OCI-LY1 (cell line): ENCODE measurements around the gene MAD1L1.

Source experiments
- CTCF ChIP-seq: fragments of 200-600 bp; sonication (generic), shearing (Covaris generic); IDR thresholded peaks from 2 replicates; pipeline ENCODE4 v1.5.1; 2017; ENCODE audit warnings: mild to moderate bottlenecking, antibody characterized with exemption, low read length, moderate library complexity, mixed read lengths
- EZH2 ChIP-seq: fragments of 200-600 bp; sonication (generic), shearing (Covaris generic); IDR thresholded peaks from 2 replicates; pipeline ENCODE4 v1.8.0; 2017; ENCODE audit warnings: borderline replicate concordance, mixed run types, mild to moderate bottlenecking, antibody characterized with exemption, low read length, moderate library complexity, mixed read lengths

DNA sequence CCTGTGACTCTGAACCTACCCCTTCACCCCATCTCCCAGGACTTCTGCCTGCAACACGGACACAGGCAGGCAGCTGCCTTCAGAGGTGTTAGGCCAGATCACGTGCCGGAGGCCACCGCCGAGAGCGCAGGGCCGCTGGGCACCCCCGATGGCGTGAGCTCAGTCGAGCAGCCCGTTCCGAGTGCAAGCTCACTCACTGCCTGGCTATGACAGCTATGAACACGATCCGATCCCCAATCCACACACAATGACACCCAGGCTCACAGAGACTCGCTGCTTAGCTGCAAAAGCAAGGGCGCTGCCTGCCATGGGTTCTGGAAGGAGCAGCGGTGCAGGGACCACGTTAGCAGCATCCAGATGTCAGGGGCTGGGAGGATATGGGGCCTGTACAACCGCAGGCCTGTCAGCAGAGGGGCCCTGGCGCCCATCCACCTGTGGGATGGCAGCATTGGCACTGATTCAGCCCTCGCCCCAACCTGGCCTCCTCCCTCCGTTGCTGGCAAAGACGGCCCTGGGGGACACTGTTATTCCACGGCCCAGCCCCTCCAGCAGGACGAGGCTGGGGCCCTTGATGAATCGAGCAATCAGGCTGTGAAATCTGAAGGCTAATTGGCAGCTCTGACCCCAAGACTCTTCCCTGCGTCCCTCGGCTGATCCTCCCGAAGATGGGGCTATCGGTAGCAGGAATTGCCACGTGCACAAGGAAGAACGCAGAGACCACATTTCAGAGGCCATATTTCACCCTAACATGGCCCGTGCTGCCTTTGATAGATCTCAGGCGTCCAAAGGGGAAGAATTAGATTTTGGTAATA, 332.6 kb downstream of the MAD1L1 start:
- TF ChIP-seq CTCF (no peak), EZH2 (no peak)
